Measurements from ENCODE around the gene HDAC9.

- no peak for TF ChIP-seq CTCF (IDR thresholded peaks at IDR 0.05; ENCODE audit: insufficient read depth, low read length, poor library complexity, severe bottlenecking)
- TF ChIP-seq EZH2phosphoT487 (conservative IDR thresholded peaks at IDR 0.05; ENCODE audit: low read length), result no peak
These were observed 128.9 kb downstream of the HDAC9 start for GRCh38 chr7:18624459-18624858.
